Fibroblast of lung (primary cell): ENCODE data around the gene DDX10. TPM values are rescaled to one million over a fixed set of nuclear protein-coding genes. Genes with fewer than 3 reads are reported as not detected.

Experiments used
- DNase-seq, 2 donors: peaks; one replicate each; pipeline versions ENCODE4 v3.0.0 to v3.0.0-alpha.2; 2010; ENCODE audit warnings: low read depth in 2 of 2
- H2AFZ ChIP-seq: 2 replicates; pipeline ENCODE4 v1.5.1; 2012; ENCODE audit warnings: low read length, control low read depth, inconsistent platforms
- H3K27ac ChIP-seq: 2 replicates; pipeline ENCODE4 v1.5.1; 2011; ENCODE audit warnings: low read length, control low read depth; ENCODE audit not compliant: insufficient read depth
- H3K27me3 ChIP-seq: 2 replicates; pipeline ENCODE4 v1.5.1; 2011; ENCODE audit warnings: mild to moderate bottlenecking, low read length; ENCODE audit not compliant: control insufficient read depth, insufficient read depth
- H3K36me3 ChIP-seq: 2 replicates; pipeline ENCODE4 v1.5.1; 2011; ENCODE audit warnings: low read length; ENCODE audit not compliant: control insufficient read depth, insufficient read depth
- H3K4me1 ChIP-seq: 2 replicates; pipeline ENCODE4 v1.5.1; 2011; ENCODE audit warnings: low read length; ENCODE audit not compliant: control insufficient read depth, insufficient read depth; ENCODE audit errors: extremely low read depth
- H3K4me2 ChIP-seq: 2 replicates; pipeline ENCODE4 v1.5.1; 2011; ENCODE audit warnings: low read length, control low read depth; ENCODE audit not compliant: insufficient read depth; ENCODE audit errors: extremely low read depth
- H3K4me3 ChIP-seq, 4 experiments: fragments of 200-600 bp in 1 of 4; sonication (generic) in 1 of 4; replicated peaks in 1 of 4; 2 replicates each; pipeline ENCODE4 v1.5.1; 2011 to 2016; ENCODE audit warnings: low read length in 4 of 4, low read depth in 3 of 4, mild to moderate bottlenecking in 3 of 4, control low read depth in 2 of 4, inconsistent platforms in 1 of 4, mixed read lengths in 1 of 4; ENCODE audit not compliant: insufficient read depth in 1 of 4; ENCODE audit errors: control extremely low read depth in 1 of 4
- H3K79me2 ChIP-seq: 2 replicates; pipeline ENCODE4 v1.5.1; 2012; ENCODE audit warnings: mild to moderate bottlenecking, low read length, inconsistent platforms; ENCODE audit not compliant: control insufficient read depth, insufficient read depth
- H3K9ac ChIP-seq: 2 replicates; pipeline ENCODE4 v1.5.1; 2011; ENCODE audit warnings: mild to moderate bottlenecking, low read length, control low read depth; ENCODE audit not compliant: insufficient read depth
- H3K9me3 ChIP-seq: 2 replicates; pipeline ENCODE4 v1.5.1; 2012; ENCODE audit warnings: low read depth, low read length; ENCODE audit not compliant: control insufficient read depth, insufficient read depth
- H4K20me1 ChIP-seq: 2 replicates; pipeline ENCODE4 v1.5.1; 2011; ENCODE audit warnings: low read length; ENCODE audit not compliant: control insufficient read depth, insufficient read depth; ENCODE audit errors: extremely low read depth
- EZH2 ChIP-seq: IDR thresholded peaks from 2 replicates; pipeline ENCODE4 v1.5.1; 2012; ENCODE audit warnings: low read length, control low read depth, mild to moderate bottlenecking; ENCODE audit errors: missing control alignments
- polyA plus RNA-seq, 2 donors: library from polyadenylated mRNA; depleted of rRNA in 1 of 2; stranded (reverse) in 1 of 2; unstranded in 1 of 2; fragments of >200 nt; gene quantifications; 2 replicates each; pipeline ENCODE4 v1.2.1, GENCODE V29; 2011 to 2012; ENCODE audit warnings: missing spikeins in 1 of 2
- total RNA-seq: library from RNA; depleted of rRNA; stranded (reverse); fragments of >200 nt; gene quantifications from 2 replicates; pipeline ENCODE4 v1.2.1, GENCODE V29; 2014
- TF ChIP-seq, protein P1 (sequence below), 2 donors: IDR thresholded peaks in 1 of 2; conservative IDR thresholded peaks in 1 of 2; 1 replicate in 1 of 2; 2 replicates in 1 of 2; pipeline ENCODE4 v1.5.1; 2011 to 2012; ENCODE audit warnings: low read length in 2 of 2, control low read depth in 1 of 2, inconsistent platforms in 1 of 2, low read depth in 1 of 2, mild to moderate bottlenecking in 1 of 2

DDX10 gene
- total and polyA plus RNA-seq, 2 donors (not counting 1 experiment from before 2014, with no cell fraction given) = 18.5 to 20.7 TPM

- Histone ChIP-seq H3K36me3 (no peaks in the 10 kb centered on the region), H3K27ac (no peak overlapping the region), H3K4me3 (no peak overlapping the region), H3K9ac (no peak overlapping the region), H3K27me3 (no peaks in the 10 kb centered on the region), H3K79me2 (no peaks in the 10 kb centered on the region), H2AFZ (no peak overlapping the region), H3K4me1 (peaks cover 5% of the 10 kb centered on the region), H3K9me3 (no peaks in the 10 kb centered on the region), H3K4me2 (no peak overlapping the region), H4K20me1 (no peaks in the 10 kb centered on the region)
- no peak for DNase-seq
- TF ChIP-seq, protein P1, sequence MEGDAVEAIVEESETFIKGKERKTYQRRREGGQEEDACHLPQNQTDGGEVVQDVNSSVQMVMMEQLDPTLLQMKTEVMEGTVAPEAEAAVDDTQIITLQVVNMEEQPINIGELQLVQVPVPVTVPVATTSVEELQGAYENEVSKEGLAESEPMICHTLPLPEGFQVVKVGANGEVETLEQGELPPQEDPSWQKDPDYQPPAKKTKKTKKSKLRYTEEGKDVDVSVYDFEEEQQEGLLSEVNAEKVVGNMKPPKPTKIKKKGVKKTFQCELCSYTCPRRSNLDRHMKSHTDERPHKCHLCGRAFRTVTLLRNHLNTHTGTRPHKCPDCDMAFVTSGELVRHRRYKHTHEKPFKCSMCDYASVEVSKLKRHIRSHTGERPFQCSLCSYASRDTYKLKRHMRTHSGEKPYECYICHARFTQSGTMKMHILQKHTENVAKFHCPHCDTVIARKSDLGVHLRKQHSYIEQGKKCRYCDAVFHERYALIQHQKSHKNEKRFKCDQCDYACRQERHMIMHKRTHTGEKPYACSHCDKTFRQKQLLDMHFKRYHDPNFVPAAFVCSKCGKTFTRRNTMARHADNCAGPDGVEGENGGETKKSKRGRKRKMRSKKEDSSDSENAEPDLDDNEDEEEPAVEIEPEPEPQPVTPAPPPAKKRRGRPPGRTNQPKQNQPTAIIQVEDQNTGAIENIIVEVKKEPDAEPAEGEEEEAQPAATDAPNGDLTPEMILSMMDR (conservative IDR thresholded peaks at IDR 0.05 in 1 of 2, IDR thresholded peaks at IDR 0.05 in 1 of 2; ENCODE audit: low read depth in 1 of 2, low read length in 2 of 2) = no peak
- TF ChIP-seq EZH2 = no peak
Measured at GRCh38 chr11:108902027-108902469, 237.2 kb downstream of the DDX10 start.

- DNase-seq = no peak
- H3K27me3 ChIP-seq = no peaks in the 10 kb centered on the region
- no peaks in the 10 kb centered on the region for H3K36me3 ChIP-seq
- no peak overlapping the region for H3K4me2 ChIP-seq
- TF ChIP-seq EZH2 = no peak
- TF ChIP-seq, protein P1 (conservative IDR thresholded peaks at IDR 0.05 in 1 of 2, IDR thresholded peaks at IDR 0.05 in 1 of 2; ENCODE audit: low read depth in 1 of 2, low read length in 2 of 2) = no peak
- H3K4me3 ChIP-seq = no peak overlapping the region
- no peak overlapping the region for H3K27ac ChIP-seq
- no peaks in the 10 kb centered on the region for H3K79me2 ChIP-seq
- no peak overlapping the region for H3K9ac ChIP-seq
- no peak overlapping the region for H2AFZ ChIP-seq
- H4K20me1 ChIP-seq = no peaks in the 10 kb centered on the region
- peaks cover 5% of the 10 kb centered on the region for H3K4me1 ChIP-seq
- no peaks in the 10 kb centered on the region for H3K9me3 ChIP-seq
Measured at GRCh38 chr11:108904480-108904879, 239.6 kb downstream of the DDX10 start.

DNA sequence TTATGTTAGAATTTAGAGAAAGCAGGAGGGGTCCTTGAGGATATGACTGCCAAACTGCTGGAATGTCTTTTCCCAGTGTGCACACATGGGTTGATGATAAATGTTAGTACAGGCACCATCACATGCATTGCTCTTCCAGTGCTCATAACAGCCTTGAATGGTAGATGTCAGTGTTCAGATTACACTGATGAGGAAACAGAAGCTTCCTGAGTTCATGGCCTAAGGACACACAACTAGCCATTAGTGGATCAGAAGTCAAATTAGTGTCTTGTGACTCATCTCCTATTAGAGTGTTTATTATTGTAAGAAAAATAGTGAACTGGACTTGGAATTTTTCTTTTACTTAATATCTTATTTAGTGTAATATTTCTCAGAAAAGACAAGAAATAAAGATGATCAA lies 241.5 kb downstream of the DDX10 start:
- peaks cover 5% of the 10 kb centered on the region for H3K4me1 ChIP-seq

More for the DNA sequence above, 241.5 kb downstream of the DDX10 start:
- H3K9ac ChIP-seq = no peak overlapping the region
- no peak overlapping the region for H2AFZ ChIP-seq
- no peak overlapping the region for H3K4me3 ChIP-seq
- TF ChIP-seq, protein P1 (conservative IDR thresholded peaks at IDR 0.05 in 1 of 2, IDR thresholded peaks at IDR 0.05 in 1 of 2; ENCODE audit: low read depth in 1 of 2, low read length in 2 of 2) = no peak
- no peak for TF ChIP-seq EZH2
- no peak overlapping the region for H3K4me2 ChIP-seq
- peak; percentile 70 to 83 for DNase-seq
- H3K9me3 ChIP-seq = no peaks in the 10 kb centered on the region
- H3K27me3 ChIP-seq = no peaks in the 10 kb centered on the region
- H4K20me1 ChIP-seq = no peaks in the 10 kb centered on the region
- H3K36me3 ChIP-seq = no peaks in the 10 kb centered on the region
- H3K27ac ChIP-seq = no peak overlapping the region
- H3K79me2 ChIP-seq = no peaks in the 10 kb centered on the region
